ENCODE results near the gene MCTP1.

GRCh38 chr5:94759961-94760360 lies 524.9 kb downstream of the MCTP1 start:
- no peak for TF ChIP-seq TSHZ2 (CRISPR knock-in tag; IDR thresholded peaks at IDR 0.05)
- TF ChIP-seq ZNF70 (CRISPR knock-in tag; IDR thresholded peaks at IDR 0.05): no peak
- no peak for TF ChIP-seq PPARA (CRISPR knock-in tag; IDR thresholded peaks at IDR 0.05; ENCODE audit: borderline replicate concordance)

Measured in SK-N-SH treated with all-trans-retinoic acid at 6 μM for 48 hours (cell line).